ENCODE data around the gene BRIP1.
"Not testable (repeated sequence)": the region's sequence is repeated elsewhere in the genome, so short reads cannot be mapped to it uniquely, and the experiment has no call there.

Gene BRIP1

DNA sequence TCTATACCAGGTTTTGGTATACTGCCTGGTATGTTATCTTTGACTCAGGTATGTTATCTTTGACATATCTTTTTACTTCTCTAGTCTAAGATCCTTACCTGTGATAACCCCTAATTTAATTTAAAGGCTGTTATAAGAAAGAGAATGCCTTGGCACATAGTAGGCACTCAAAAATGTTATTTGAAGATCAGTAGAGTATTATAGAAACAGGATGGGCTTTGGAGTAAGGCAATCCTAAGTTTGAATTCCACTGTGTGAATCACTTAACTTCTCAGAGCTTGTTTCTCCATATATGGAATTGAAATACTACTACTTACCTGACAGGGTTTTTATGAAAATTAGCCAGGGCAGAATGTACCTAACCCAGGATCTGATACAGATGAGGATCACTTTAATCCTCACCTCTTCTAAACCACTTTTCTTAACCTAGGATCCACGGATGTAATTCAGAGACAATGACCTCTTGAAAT lies 1.2 kb downstream of the BRIP1 start:
- peak; percentile 11 for DNase-seq

GRCh38 chr17:61860397-61860796 lies 2.9 kb downstream of the BRIP1 start:
- DNase-seq: not testable (repeated sequence)

DNA sequence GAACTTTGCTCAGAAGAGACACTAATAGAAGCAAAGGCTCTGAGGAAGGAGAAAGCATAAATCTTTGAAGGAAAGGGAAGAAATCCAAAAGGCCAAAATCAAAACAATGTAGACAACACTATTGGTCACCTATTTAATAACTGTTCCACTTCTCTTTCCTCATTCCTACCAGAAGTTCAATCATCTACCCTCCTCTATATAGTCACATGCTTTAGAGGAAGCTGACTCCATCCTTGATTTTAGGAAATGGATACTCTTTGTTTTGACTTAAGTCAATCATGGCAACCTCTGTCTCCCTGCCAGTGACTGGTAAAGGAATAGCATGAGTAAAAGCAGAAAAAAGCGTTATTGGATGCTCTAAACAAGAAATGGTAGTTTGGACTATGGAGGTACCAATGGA lies 7.3 kb downstream of the BRIP1 start:
- no peak for DNase-seq

- DNase-seq: no peak
Observed at GRCh38 chr17:61852857-61853256, 10.5 kb downstream of the BRIP1 start.

DNA sequence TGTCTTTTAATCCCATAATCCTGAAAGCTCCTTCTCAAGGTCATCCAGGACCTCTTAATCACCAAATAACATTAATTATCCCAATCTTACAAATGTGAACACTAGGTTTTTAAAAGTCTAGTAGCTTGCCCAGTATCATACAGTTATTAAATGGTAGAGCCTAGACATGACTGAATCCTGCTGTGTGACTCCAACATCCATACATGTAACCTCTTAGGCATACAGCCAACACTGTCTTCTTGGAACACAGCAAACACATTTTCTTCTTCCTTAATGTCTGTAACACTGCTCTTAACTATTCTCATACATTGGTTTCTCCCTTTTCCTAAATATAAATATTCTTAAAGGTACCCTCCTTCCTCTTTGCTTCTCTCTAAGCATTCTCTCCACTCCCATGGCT lies 13.7 kb downstream of the BRIP1 start:
- no peak for DNase-seq

GRCh38 chr17:61848896-61849295 lies 14.4 kb downstream of the BRIP1 start:
- no peak for DNase-seq

DNA sequence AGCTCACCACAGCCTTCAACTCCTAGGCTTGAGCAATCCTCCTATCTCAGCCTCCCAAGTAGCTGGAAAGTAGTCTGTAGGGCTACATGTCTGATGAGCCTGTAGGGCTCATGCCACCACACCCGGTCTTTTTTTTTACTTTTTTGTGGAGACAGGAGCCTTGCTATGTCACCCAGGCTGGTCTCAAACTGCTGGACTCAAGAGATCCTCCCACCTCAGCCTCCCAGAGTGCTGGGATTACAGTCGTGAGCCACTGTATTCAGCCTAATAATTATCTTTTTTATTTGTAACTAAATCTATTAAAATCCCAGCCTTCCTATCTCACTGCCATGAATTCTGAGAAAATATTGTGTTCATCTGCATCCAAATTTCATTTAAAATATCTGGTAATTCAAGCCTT lies 15.1 kb downstream of the BRIP1 start:
- no peak for DNase-seq

DNA sequence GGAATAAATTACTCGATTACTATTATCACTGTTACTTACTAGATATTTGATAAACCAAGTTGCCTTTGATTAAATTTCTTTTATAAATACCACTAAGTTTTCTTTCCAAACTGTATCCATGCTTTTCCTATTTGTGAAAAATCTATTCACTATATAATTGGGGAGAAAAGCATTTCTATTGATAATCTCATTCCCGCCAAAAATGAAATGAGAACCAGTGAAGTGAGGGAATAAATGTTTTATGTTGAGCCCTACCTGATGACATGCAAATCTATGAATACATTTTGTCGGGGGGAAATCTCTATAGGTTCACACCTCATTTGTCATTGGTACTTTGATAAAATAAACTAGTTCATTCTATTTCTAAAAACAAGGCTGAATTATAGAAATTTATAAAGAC lies 15.7 kb downstream of the BRIP1 start:
- DNase-seq: no peak

GRCh38 chr17:61846761-61847375 lies 16.5 kb downstream of the BRIP1 start:
- no peak for DNase-seq

- DNase-seq: no peak
Observed at GRCh38 chr17:61846088-61846487, 17.2 kb downstream of the BRIP1 start.

DNA sequence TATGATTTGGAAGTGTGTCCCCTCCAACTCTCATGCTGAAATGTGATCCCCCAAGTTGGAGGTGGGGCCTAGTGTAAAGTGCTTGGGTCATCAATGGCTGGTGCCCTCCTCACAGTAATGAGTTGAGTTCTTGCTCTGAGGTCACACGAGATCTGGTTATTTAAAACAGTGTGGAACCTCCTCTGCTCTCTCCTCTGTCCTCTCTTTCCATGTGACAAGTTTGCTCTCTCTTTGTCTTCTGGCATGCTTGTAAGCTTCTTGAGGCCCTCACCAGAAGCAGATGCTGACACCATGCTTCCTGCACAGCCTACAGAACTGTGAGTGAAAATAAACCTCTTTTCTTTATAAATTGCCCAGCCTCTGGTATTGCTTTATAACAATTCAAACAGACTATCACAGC lies 19.9 kb downstream of the BRIP1 start:
- no peak for DNase-seq

DNA sequence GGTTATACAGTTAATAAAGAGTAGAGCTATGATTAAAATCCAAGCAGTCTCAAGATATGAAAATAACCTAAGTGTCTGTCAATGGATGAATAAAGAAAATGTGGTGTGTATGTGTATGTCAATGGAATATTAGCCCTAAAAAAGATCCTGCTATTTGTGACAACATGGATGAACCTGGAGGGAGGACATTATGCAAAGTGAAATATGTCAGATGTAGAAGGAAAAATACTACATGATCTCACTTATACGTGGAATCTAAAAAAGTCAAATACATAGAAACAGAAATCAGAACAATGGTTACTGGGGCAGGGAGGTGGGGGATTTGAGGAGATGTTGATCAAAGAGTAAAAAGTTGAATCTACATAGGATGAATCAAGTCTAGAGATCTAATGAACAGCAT lies 20.4 kb downstream of the BRIP1 start:
- DNase-seq: no peak

DNA sequence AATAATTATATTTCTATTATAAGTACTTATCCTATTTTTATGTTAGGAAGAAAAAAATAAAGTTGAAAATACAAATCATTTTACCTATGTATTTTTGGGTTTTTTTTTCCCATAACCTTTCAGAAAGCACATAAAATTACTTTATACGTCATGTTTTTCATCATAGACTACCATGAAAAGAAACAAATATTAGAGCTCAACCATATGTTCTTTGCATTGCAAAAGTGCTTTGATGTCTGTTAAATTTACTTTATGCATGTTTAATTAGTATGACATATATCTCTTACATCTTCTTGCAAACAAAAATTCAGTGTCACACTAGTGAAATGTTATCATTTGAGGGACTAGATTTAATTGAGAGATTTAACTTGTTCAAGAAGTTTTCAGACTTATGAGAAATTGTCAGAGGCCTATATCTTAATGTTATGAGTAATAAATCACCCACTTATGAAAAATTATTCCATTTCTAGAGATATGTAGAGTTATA lies 24.0 kb downstream of the BRIP1 start:
- no peak for DNase-seq

DNA sequence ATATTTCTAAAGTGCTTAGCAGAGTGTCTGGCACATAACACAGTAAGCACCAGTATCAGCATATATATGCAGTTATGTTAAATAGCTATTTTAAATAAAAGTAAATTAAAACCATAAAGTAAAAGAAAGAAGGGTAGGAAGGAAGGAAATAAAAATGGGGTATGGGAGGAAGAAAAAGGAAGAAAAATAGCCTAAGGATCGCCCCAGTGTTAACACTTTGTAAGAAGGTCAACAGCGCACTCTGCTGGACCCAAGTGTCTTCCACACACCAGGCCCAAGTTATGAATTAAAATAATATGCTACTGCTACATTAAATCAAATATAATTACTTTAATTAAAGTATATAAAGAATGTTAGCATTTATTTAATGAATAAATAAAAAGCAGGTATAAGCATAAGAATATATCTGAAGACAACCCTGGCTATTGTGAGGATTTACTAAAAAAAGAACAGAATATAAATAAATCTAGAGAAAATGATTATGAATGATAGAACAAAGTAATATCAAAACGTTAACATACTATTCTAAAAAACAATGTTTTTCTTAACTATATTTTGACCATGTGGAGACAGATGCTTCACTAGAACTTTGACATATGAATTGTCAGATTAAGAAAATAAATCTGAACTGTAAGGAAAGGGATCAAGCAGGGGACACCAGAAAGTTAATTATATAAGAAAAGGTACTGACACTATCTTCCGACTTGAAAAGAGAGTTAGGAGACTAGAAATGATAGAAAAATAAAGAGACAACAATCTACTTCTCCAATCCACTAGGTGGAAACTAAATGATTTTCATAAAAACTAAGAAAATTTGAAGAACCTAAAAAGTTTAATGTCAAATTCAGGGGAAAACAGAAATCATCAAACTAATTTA lies 25.9 kb downstream of the BRIP1 start:
- DNase-seq: peak; percentile 51

GRCh38 chr17:61836266-61837174 lies 26.8 kb downstream of the BRIP1 start:
- DNase-seq: no peak

GRCh38 chr17:61835606-61836005 lies 27.7 kb downstream of the BRIP1 start:
- DNase-seq: no peak

DNA sequence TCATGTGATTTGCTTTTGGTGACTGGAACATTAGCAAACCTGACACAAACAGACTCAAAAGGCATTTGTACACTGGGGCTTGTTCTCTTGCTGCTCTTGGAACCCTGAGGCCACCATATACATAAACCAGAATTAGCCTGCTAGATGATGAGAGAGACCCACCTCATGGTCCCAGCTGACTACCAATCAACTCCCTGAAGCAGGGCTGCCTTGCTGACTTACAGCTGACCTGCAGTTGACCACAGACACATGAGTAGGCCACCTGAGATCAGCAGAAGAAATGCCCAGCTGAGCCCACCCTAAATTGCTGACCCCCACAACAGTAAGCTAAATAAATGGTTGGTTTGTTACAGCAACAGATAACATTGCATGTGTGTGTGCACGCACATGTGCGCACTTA lies 28.7 kb downstream of the BRIP1 start:
- DNase-seq: no peak

DNA sequence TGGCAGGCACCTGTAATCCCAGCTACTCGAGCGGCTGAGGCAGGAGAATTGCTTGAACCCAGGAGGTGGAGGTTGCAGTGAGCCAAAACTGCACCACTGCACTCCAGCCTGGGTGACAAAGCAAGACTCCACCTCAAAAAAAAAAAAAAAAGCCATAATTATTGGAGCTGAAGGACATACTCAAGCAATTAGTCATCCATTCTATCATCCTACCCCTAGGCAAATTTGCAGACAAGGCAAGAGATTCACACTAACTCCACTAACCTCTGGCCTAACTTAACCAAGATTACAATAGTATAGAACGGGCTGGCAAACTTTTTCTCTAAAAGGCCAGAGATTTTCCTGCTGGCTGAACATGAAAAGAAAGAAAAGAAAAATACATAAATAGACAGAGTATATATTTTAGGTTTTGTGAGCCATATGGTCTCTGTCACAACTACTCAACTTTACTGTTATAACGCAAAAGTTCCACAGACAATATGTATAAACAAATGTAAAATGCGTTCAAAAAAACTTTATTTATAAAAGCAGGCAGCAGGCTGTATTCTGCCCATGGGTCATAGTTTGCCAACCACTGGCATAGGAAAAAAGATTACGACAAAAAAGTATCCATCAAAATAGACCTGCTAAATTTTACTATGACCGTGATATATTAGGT lies 29.7 kb downstream of the BRIP1 start:
- no peak for DNase-seq

- DNase-seq: no peak
Observed at GRCh38 chr17:61832463-61832862, 30.9 kb downstream of the BRIP1 start.

DNA sequence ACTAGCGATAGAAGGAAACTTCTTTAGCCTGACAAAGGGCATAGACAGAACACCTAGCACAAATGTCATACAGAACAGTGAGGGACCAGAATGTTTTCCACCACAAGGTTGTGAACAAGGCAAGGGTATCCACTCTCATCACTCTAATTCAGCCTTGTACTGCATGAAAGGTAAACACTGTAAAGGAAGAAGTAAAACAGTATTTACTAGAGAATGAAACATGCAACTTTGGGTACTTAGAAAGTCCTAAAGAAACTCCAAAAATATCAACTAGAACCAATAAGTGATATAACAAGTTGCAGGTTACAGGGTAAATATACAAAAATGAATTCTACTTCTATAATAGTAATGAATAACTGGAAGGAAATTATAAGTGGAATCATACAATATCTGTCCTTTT lies 32.2 kb downstream of the BRIP1 start:
- DNase-seq: no peak

DNA sequence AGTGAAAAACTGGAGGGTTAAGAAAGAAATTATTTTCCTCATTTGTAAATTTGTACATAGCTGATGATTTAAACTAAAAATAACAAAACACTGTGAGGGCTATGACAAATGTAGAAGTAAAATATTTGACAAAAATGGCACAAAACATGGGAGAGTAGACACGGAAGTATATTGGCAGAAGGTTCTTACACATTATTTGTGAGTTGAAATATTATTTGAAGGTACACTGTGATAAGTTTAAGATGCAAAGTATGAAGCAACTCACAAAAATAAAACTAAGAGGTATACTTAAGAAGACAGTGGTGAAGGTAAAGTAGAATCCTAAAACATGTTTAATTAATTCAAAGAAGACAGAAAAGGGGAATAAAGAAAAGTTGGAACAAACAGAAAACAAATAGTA lies 34.6 kb downstream of the BRIP1 start:
- no peak for DNase-seq

- DNase-seq: no peak
Observed at GRCh38 chr17:61827649-61828395, 35.5 kb downstream of the BRIP1 start.
